OCI-LY3 (cell line): ENCODE measurements around the gene ZSCAN31.

ENCODE experiments used
- H2AFZ ChIP-seq: fragments of 200-600, 300-600 bp; shearing (Covaris generic); 2 replicates; pipeline ENCODE4 v1.6.0; 2014; ENCODE audit warnings: antibody characterized with exemption, low read depth, low read length
- H3K27ac ChIP-seq: fragments of 200-600, 300-600 bp; sonication (generic); 2 replicates; pipeline ENCODE4 v1.5.1; 2014; ENCODE audit warnings: mild to moderate bottlenecking, low read length, moderate library complexity, mixed read lengths
- H3K27me3 ChIP-seq: fragments of 200-600, 300-600 bp; sonication (generic); 2 replicates; pipeline ENCODE4 v1.6.1; 2014; ENCODE audit warnings: low read depth, low read length, mixed read lengths
- H3K36me3 ChIP-seq: fragments of 200-600, 300-600 bp; sonication (generic); replicated peaks from 2 replicates; pipeline ENCODE3; 2014; ENCODE audit warnings: low read depth, low read length, mixed read lengths
- H3K4me1 ChIP-seq: fragments of 300-600, 200-600 bp; sonication (generic); 2 replicates; pipeline ENCODE4 v1.6.1; 2014; ENCODE audit warnings: low read length, mixed read lengths
- H3K4me2 ChIP-seq: fragments of 200-600, 300-600 bp; sonication (generic); 2 replicates; pipeline ENCODE4 v1.6.1; 2014; ENCODE audit warnings: low read length, mixed read lengths
- H3K4me3 ChIP-seq: fragments of 300-600, 200-600 bp; sonication (generic); 2 replicates; pipeline ENCODE4 v1.5.1; 2014; ENCODE audit warnings: antibody characterized with exemption, mild to moderate bottlenecking, low read length, moderate library complexity
- H3K79me2 ChIP-seq: fragments of 300-600, 200-600 bp; shearing (Covaris generic); 2 replicates; pipeline ENCODE4 v1.6.1; 2014; ENCODE audit warnings: mild to moderate bottlenecking, low read length, mixed read lengths
- H3K9ac ChIP-seq: fragments of 300-600, 200-600 bp; shearing (Covaris generic); 2 replicates; pipeline ENCODE4 v1.6.0; 2014; ENCODE audit warnings: mild to moderate bottlenecking, low read length, moderate library complexity
- H3K9me3 ChIP-seq: fragments of 200-600, 300-600 bp; shearing (Covaris generic); 2 replicates; pipeline ENCODE4 v1.6.1; 2014; ENCODE audit warnings: low read length, mixed read lengths; ENCODE audit not compliant: insufficient read depth
- H4K20me1 ChIP-seq: fragments of 200-600, 300-600 bp; sonication (generic); 2 replicates; pipeline ENCODE4 v1.6.1; 2016; ENCODE audit warnings: low read length, mixed read lengths; ENCODE audit not compliant: insufficient read depth
- EZH2phosphoT487 ChIP-seq: fragments of 200-600 bp; shearing (Covaris generic); IDR thresholded peaks from 2 replicates; pipeline ENCODE4 v1.6.1; 2018; ENCODE audit warnings: antibody characterized with exemption, mixed run types, low read depth
- TF ChIP-seq, protein P1 (sequence below): fragments of 200-600, 300-600 bp; sonication (generic); IDR thresholded peaks from 2 replicates; pipeline ENCODE4 v1.5.1; 2014; ENCODE audit warnings: antibody characterized with exemption, low read length, low read depth

ZSCAN31 gene

DNA sequence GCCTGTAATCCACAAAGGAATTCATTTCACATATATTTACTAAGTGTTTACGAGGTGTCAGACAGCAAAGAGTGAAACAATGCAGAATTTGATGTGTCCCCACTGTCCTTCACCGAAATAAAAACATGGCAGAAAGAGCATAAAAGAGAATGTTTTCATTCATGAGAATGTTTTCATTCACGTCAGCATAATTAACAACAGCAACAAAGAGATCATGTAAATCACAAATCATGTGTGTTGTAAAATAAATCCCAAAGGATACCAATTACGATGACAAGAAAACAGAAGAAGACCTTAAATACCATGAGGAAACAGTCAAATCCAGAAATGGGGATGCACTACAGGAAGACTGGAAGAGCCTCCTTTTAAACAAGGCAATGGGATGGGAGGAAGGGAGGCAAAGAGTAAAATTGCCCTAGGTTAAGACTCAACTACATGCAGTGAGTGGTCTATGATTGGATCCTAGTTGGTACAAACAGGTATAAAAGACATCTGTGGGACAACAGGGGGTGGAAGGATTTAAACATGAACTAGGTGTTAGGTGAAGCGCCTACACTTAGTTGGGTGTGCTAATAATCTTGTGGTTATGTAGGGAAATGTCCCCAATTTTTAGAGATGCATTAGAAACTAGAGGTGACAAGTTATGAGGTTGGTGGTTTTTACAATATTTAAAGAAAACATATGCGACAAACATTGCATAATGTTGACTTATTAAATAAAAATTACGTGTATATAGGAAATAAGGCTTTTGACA lies 1.5 kb downstream of the ZSCAN31 start:
- Histone ChIP-seq H3K9me3 (no peaks in the 10 kb centered on the region), H3K4me3 (peak overlapping the region; percentile 91; the same call in 1 of the 2 replicates), H3K79me2 (no peaks in the 10 kb centered on the region), H3K9ac (no peak overlapping the region), H3K27me3 (no peaks in the 10 kb centered on the region), H4K20me1 (no peaks in the 10 kb centered on the region), H2AFZ (no peak overlapping the region), H3K4me1 (peaks cover 6% of the 10 kb centered on the region), H3K36me3 (no peaks in the 10 kb centered on the region), H3K27ac (no peak overlapping the region), H3K4me2 (peak overlapping the region; percentile 68)
- TF ChIP-seq, protein P1, sequence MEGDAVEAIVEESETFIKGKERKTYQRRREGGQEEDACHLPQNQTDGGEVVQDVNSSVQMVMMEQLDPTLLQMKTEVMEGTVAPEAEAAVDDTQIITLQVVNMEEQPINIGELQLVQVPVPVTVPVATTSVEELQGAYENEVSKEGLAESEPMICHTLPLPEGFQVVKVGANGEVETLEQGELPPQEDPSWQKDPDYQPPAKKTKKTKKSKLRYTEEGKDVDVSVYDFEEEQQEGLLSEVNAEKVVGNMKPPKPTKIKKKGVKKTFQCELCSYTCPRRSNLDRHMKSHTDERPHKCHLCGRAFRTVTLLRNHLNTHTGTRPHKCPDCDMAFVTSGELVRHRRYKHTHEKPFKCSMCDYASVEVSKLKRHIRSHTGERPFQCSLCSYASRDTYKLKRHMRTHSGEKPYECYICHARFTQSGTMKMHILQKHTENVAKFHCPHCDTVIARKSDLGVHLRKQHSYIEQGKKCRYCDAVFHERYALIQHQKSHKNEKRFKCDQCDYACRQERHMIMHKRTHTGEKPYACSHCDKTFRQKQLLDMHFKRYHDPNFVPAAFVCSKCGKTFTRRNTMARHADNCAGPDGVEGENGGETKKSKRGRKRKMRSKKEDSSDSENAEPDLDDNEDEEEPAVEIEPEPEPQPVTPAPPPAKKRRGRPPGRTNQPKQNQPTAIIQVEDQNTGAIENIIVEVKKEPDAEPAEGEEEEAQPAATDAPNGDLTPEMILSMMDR = no peak
- no peak for TF ChIP-seq EZH2phosphoT487

DNA sequence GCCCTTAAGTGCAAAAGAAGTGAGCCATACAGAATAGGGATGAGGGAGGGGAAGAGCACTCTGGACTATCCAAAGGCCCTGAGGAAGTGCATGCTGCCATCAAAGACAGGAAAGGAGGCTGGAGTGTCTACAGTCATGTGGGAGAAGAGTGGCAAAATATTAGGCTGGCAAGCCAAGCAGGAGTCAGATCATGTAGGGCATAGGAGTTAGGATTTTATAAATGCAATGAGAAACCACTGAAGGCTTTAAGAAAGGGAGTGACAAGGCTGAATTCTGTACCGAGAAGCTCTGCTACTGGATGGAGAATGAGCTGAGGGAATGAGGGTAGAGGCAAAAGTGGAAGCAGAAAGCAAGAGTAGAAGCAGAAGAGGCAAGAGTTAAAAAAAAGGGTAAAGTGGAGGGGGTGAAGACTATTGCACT lies 2.3 kb downstream of the ZSCAN31 start:
- Histone ChIP-seq H3K4me1 (peaks cover 6% of the 10 kb centered on the region), H3K27ac (no peak overlapping the region), H3K4me2 (no peak overlapping the region), H3K9ac (no peak overlapping the region), H3K79me2 (no peaks in the 10 kb centered on the region), H3K4me3 (no peak overlapping the region), H4K20me1 (no peaks in the 10 kb centered on the region), H3K36me3 (no peaks in the 10 kb centered on the region), H3K27me3 (no peaks in the 10 kb centered on the region), H2AFZ (no peak overlapping the region), H3K9me3 (no peaks in the 10 kb centered on the region)
- TF ChIP-seq, protein P1 = no peak
- TF ChIP-seq EZH2phosphoT487 = no peak

DNA sequence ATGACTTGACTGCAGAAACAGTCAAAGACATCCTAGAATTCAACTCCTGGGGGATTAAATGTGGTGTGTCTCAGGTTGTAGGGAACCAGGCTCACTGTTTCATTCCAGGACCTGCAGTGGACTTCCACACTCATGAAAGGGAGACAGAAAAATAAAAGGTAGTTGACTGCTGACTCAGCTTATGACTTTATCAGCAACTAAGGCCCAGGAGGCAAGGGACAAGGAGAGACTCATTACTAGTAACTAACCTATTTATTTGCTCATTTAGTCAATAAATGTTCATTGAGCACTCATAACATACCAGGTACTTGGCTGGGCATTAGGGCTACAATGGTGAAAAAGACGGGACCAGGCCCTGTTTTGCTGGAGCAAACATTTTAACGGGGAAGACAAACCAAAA lies 2.9 kb downstream of the ZSCAN31 start:
- Histone ChIP-seq H3K9ac (no peak overlapping the region), H3K4me3 (no peak overlapping the region), H3K9me3 (no peaks in the 10 kb centered on the region), H3K4me1 (peaks cover 6% of the 10 kb centered on the region), H3K27ac (no peak overlapping the region), H2AFZ (no peak overlapping the region), H3K79me2 (no peaks in the 10 kb centered on the region), H3K36me3 (no peaks in the 10 kb centered on the region), H4K20me1 (no peaks in the 10 kb centered on the region), H3K4me2 (no peak overlapping the region), H3K27me3 (no peaks in the 10 kb centered on the region)
- no peak for TF ChIP-seq EZH2phosphoT487
- TF ChIP-seq, protein P1 = no peak

DNA sequence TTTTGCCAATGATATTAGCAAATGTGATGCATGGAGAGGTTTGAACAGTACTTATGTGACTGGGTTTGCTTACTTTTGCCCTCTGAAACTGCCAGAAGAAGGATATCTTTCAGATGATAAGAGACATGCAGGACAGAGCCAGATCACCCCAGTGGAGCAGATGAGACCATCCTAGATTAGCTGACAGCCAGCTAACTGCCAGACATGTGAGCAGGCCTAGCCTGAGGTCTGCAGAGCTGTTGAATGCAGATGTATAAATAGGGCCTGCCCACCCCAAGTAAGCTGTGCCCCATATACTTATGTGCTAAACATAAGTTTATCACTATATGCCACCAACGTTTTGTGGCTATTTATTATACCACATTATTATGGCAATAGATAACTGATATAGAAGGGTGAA lies 5.9 kb downstream of the ZSCAN31 start:
- Histone ChIP-seq H2AFZ (no peak overlapping the region), H3K79me2 (no peaks in the 10 kb centered on the region), H3K27me3 (no peaks in the 10 kb centered on the region), H4K20me1 (no peaks in the 10 kb centered on the region), H3K9ac (no peak overlapping the region), H3K27ac (no peak overlapping the region), H3K4me3 (no peak overlapping the region), H3K9me3 (no peaks in the 10 kb centered on the region), H3K36me3 (peaks cover 6% of the 10 kb centered on the region), H3K4me2 (no peak overlapping the region), H3K4me1 (no peaks in the 10 kb centered on the region)
- TF ChIP-seq EZH2phosphoT487 = no peak
- TF ChIP-seq, protein P1 = no peak
